GF-D8 (cell line): Measurements from ENCODE around the gene CPE.
"Not testable (repeated sequence)": the region's sequence is repeated elsewhere in the genome, so short reads cannot be mapped to it uniquely, and the experiment has no call there.

Source experiments
- DNase-seq: peaks from one replicate; lab custom pipeline; 2025; lab: John Stamatoyannopoulos, UW

Gene CPE

GRCh38 chr4:165403637-165404036 is 24.8 kb downstream of the CPE start:
- no peak for DNase-seq

- DNase-seq: no peak
Measured at GRCh38 chr4:165404080-165404479, 25.3 kb downstream of the CPE start.

- DNase-seq: no peak
Measured at GRCh38 chr4:165404696-165405095, 25.9 kb downstream of the CPE start.

- no peak for DNase-seq
Measured at GRCh38 chr4:165410214-165410613, 31.4 kb downstream of the CPE start.

DNA sequence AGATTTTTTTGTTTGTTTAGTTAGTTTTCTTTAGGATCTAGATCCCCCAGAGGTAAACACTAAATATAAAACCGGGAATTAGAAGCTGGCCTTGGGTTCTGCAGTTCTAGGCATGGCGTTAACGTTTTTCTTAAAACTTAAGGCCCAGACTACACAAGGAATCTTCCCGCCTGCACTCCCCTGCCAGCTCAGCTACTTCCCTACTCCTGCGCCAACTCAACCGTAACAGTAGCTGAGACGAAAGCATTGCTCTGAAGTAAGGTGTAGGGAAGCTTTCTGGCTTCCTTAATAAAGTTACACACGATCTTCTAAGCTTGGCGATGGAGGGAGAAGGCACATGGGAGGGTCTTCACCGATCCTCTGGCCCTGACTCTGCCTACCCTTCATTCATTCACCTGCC is 37.1 kb downstream of the CPE start:
- no peak for DNase-seq

DNA sequence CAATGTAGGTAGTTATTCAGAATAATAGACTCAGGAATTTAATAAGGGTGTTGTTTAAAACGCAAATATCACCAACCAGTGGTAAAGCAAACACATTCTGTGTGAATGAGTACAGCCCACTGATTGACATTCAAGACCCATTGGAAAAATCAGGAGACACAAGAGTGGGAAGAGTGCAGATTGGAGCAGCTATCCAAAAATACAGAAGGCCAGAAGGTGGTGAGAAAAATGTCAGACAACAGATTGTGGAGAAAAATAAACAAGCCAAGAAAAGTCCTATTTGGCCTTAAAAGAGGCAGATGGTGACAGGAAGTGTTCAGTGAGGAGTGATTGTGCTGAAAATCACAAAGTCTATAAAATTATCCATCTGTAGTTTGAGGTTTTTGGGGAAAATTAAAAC is 39.3 kb downstream of the CPE start:
- DNase-seq: no peak

DNA sequence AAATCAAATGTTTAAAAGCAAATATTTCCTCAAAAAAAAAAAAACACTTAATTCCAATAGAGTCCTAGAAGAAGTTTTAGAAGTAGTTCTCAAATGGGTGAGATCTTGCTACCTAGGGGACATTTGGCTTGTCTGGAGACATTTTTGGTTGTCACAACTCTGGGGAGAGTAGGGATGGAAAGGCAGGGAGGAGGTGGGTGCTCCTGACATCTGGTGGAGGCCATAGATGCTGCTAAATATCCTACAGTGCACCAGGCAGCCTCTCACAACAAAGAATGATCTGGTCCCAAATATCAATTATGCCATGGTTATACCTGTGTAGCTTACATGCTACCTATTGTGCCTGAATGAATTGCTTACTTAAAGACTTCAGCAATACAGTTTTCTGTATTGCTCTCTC is 46.8 kb downstream of the CPE start:
- DNase-seq: no peak

DNA sequence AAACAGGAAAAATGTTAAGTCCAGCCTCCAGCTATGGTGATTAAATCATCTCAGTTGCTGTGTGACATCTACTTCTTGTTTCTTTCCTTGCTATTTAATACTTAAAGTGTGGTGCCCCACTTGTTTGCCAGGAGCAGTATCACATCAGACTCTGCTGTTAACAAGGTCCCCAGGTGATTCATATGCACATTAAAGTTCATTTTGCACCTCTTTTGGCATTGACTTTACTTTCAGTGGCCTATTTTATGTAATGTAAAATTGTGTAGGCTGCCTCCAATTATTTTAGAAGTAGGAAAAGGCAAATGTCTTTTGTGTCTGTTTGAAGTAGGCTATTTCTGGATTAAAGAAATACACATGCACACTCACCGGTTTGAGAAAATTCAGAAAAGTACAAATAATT is 47.5 kb downstream of the CPE start:
- no peak for DNase-seq

- no peak for DNase-seq
Measured at GRCh38 chr4:165426823-165427222, 48.0 kb downstream of the CPE start.

- DNase-seq: no peak
Measured at GRCh38 chr4:165428957-165429356, 50.1 kb downstream of the CPE start.

GRCh38 chr4:165433529-165433928 is 54.7 kb downstream of the CPE start:
- no peak for DNase-seq

- no peak for DNase-seq
Measured at GRCh38 chr4:165437691-165438090, 58.9 kb downstream of the CPE start.

- DNase-seq: no peak
Measured at GRCh38 chr4:165439344-165439743, 60.5 kb downstream of the CPE start.

DNA sequence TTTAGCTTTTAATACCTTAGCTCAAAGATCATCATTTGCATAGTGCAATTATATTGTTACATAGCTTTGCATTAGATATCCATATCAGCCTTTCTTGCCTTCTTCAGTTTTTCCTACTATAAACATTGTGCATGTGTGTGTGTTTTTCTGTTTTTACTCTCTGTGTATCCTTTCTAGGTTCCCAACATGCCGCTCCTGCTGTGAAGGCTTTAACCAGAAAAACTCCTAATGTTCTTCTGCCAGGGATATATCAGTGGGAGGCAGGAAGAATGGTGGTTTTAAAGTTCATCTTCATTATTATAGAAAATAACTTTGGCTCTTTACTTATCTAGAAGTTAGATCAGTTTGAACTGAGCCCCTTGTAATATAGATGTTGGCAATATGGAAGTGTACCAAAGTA is 61.2 kb downstream of the CPE start:
- DNase-seq: no peak

GRCh38 chr4:165440415-165441158 is 61.8 kb downstream of the CPE start:
- DNase-seq: no peak

GRCh38 chr4:165443276-165443675 is 64.5 kb downstream of the CPE start:
- DNase-seq: no peak

DNA sequence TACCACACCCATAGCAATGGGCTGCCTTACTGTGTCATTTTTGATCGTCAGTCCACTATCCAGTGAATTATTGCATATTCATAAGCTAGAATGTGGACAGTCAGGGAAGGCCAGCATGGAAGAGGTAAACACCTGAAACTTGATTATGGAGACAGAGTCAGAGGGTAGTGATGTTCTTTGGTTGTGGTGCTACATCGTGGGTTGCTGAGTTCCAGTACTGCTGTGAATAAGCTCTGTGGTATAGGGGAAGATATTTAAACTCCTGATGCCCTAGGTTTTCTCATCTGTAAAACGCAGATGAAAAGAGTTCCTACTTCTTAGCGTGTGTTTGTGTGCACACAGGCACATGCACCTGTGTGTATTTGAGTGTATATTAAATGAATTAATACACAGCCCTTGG is 69.9 kb downstream of the CPE start:
- no peak for DNase-seq

GRCh38 chr4:165449333-165449732 is 70.5 kb downstream of the CPE start:
- no peak for DNase-seq

DNA sequence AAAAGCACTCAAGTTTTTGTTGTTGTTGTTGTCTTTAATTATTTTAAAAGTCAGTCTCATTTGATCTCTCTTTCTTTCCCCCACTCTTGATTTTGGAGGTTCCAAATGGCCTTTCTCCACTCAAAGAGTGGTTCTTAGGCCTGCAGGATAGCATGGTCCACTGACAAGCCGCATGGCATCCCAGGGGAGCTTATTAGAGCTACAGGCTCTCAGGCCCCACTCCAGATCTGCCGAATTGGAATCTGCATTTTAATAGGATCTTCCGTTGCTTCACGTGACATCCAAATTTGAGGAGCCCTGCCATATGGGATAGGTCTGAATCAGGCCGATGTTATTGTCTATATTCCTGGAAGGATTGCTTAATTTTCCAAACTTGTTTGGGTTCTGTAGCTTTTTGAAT is 72.1 kb downstream of the CPE start:
- DNase-seq: no peak

GRCh38 chr4:165453140-165453539 is 74.3 kb downstream of the CPE start:
- not testable (repeated sequence) for DNase-seq

GRCh38 chr4:165454426-165454825 is 75.6 kb downstream of the CPE start:
- no peak for DNase-seq

DNA sequence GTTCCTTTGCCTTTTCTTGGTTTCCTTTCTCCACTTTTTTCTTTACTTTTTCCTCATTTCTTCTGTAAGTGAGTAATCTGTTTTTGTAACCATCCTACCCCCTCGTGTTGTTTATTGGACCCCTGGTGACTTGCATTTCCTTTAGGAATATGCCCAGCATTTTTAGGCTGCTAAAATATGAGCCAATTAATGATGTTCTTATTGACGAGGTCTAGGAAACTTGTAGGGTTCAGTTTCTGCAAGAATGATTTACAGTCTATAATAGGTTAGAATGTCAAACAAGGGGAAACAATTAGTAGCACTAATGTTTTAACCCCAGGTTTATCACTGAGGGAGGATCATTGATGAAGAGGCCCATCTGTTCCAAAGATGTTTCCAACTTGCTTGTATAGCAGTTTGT is 79.0 kb downstream of the CPE start:
- DNase-seq: no peak

DNA sequence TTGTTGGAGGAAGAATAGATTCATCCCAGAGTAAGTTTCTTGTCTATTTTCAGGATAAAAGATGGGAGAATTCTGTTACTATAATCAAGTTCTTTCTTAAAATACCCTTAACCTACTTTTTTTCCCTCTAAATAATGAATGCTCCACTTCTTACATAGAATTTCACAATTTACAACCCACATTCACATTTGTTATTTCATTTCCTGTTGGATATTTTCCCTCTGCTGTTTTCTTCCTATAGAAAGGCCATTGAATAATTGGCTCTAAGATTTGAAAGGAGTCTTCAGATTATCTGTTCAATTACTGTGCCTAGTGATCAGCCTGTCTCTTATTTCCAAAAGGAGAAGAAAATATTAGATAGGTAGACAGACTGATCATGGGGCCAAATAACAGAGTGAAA is 79.7 kb downstream of the CPE start:
- no peak for DNase-seq

GRCh38 chr4:165461159-165461821 is 82.5 kb downstream of the CPE start:
- no peak for DNase-seq
